GM10248 (cell line): ENCODE data around the gene AMOTL1.
"Not testable (repeated sequence)": the region's sequence is repeated elsewhere in the genome, so short reads cannot be mapped to it uniquely, and the experiment has no call there.

Source experiments
- CTCF ChIA-PET: fragments of 300-600 bp; sonication (Branson Sonifier 250); formaldehyde crosslinking; extraction: SDS; loops from one replicate; lab custom pipeline; 2021; ENCODE audit warnings: antibody characterized with exemption; lab: Yijun Ruan, JAX
- POLR2A ChIA-PET: fragments of 350-650 bp; sonication (Branson Sonifier 250); formaldehyde crosslinking; extraction: SDS; loops from one replicate; lab custom pipeline; 2020; ENCODE audit warnings: antibody characterized with exemption; lab: Yijun Ruan, JAX
- DNase-seq: peaks from one replicate; pipeline ENCODE4 v3.0.0; 2012; ENCODE audit errors: extremely low spot score
- CTCF ChIP-seq: IDR thresholded peaks from 2 replicates; pipeline ENCODE4 v1.5.1; 2012; ENCODE audit warnings: mild to moderate bottlenecking, low read depth; ENCODE audit errors: extremely low read depth, missing control alignments, control extremely low read depth

AMOTL1 gene

DNA sequence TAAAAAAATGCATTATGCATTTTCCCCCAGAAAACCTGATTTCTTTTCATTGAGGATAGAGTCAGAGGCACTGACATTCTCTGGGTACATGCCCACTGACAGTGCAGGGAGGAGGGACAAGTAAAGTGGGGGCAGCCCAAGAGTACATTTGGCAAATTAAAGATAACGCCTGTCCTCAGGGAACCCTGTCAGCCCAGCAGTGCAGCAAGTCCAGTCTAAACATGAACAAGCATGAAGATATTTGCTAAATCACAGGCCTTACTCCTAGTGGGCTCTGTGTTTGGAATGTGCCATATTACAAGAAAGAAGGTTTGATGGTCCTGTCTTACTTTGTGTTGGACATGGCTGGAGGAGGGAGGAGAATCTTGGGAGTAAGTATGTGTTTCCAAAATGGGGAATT is 37.9 kb downstream of the AMOTL1 start:
- no peak for DNase-seq
- CTCF ChIA-PET, result no interaction called here
- POLR2A ChIA-PET, result no interaction called here
- TF ChIP-seq CTCF, result no peak

GRCh38 chr11:94806419-94806818 is 38.3 kb downstream of the AMOTL1 start:
- no peak for DNase-seq
- TF ChIP-seq CTCF, result no peak
- POLR2A ChIA-PET, result no interaction called here
- CTCF ChIA-PET, result no interaction called here

DNA sequence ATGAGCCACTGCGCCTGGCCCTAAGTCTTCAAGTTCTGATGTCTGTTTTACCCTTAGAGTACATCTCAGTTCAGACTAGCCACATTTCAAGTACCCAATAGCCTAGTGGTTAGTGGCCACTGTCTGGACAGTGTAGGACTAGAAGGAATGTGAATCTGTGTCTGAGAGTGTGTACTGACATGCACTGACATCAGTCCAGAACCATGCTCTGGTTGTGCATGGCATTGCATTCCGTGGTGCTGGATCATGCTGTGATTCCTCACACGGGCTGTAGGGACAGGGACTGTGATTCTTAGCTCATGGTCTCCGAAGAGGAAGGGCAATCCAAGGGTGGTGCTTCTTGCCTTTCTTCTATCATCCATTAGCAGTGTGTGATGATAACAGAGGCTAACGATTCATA is 41.1 kb downstream of the AMOTL1 start:
- ChIA-PET POLR2A (no interaction called here), CTCF (interaction anchor here (0.9 to 1.0 kb wide), 2 partner anchors 11 to 36 kb away, joined by 3 read pairs; no protein-coding TSS in a partner anchor)
- TF ChIP-seq CTCF, result no peak
- no peak for DNase-seq

DNA sequence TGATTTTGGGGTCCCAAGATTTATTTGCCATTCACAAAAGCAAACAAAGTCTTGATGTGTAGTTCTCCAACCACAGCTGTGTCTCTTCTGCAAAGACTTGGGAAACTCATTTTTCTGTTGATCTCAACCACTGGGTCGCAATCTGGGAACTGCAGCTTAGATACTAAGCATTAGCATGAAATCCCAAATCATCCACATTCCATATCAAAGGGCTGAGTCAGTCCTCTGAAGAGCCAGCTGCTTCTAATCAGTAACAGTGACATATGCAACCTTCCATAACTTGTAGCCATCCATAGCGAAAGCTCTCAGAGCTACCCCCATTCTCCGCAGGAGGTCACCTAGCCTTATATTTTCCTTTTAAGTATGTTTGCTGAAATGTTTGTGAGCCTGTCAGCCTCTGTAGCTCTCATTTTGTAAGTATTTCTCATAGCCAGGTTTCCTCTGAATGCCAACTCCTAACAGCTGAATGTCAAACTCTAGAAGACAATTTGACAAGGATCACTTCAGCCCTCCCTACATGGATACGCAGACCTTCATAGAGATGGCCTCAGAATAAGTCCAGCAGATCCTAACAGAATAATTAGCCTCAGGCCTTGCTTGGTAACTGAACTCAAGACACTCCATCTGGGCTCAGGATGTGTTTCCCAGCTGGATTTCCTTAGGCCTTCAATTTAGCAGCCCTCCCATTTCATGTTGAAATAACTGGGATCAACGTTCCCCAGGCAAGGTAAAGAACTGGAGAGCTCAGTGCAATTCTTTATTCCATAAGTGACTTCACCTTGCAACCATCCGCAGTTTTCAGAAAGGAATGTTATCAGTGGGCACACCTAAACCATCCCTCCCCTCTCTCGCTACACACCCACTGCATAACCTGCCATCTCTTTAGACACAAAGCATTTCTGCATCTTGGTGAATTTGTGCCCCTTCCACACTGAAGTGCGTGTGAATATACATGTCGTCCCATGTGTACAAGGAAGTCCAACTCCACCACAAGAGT is 44.9 kb downstream of the AMOTL1 start:
- DNase-seq, POLR2A ChIA-PET: not testable (repeated sequence)
- CTCF ChIA-PET, result interaction anchor here (0.7 kb wide), 1 partner anchor 15 kb away, joined by 3 read pairs; no protein-coding TSS in a partner anchor

GRCh38 chr11:94814272-94814976 is 46.3 kb downstream of the AMOTL1 start:
- no peak for TF ChIP-seq CTCF
- no peak for DNase-seq
- ChIA-PET POLR2A (no interaction called here), CTCF (interaction anchor here (0.7 kb wide), 1 partner anchor 14 kb away, joined by 3 read pairs; no protein-coding TSS in a partner anchor)

- TF ChIP-seq CTCF, result no peak
- ChIA-PET POLR2A (no interaction called here), CTCF (no interaction called here)
- DNase-seq, result no peak
Measured at GRCh38 chr11:94815705-94816344, 47.7 kb downstream of the AMOTL1 start.
